SU-DHL-6 (cell line): ENCODE measurements around the gene CCDC13.

Experiments
- EZH2phosphoT487 ChIP-seq: fragments of 200-600 bp; sonication (generic), shearing (Covaris generic); conservative IDR thresholded peaks from 2 replicates; pipeline ENCODE4 v1.6.1; 2018; ENCODE audit warnings: mild to moderate bottlenecking, antibody characterized with exemption, low read length, moderate library complexity, mixed read lengths
- TF ChIP-seq, protein P1 (sequence below): fragments of 200-600 bp; sonication (generic); IDR thresholded peaks from one replicate; pipeline ENCODE4 v1.5.1; 2017; ENCODE audit warnings: antibody characterized with exemption, mild to moderate bottlenecking, low read length, moderate library complexity; ENCODE audit not compliant: insufficient read depth, poor library complexity, severe bottlenecking

DNA sequence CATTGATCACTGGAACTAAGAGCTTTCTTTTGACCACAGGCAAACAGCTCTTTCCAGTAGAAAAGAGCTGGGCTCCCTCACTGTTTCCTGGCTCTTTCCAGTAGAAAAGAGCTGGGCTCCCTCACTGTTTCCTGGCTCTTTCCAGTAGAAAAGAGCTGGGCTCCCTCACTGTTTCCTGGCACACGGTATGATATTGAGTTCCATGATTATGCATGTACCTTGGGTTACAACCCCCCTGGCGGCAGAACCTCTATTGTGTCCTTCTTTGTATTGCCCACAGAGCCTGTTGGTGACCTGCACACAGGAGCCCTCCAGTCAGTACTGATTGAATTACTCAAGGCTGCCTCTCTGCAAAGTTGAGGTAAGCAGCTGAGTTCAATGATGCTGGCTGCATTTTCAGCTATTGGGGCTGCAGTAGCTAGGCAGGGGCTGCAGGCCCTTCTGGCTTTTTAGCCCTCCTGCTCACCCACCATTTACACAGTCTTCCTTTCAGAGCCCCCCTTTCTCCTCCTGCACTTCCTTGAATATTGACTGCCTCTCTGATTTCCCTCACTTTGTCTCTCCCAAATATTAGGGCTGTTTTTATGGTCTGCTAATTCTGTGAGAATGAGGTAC is 46.4 kb upstream of the CCDC13 start:
- TF ChIP-seq, protein P1, sequence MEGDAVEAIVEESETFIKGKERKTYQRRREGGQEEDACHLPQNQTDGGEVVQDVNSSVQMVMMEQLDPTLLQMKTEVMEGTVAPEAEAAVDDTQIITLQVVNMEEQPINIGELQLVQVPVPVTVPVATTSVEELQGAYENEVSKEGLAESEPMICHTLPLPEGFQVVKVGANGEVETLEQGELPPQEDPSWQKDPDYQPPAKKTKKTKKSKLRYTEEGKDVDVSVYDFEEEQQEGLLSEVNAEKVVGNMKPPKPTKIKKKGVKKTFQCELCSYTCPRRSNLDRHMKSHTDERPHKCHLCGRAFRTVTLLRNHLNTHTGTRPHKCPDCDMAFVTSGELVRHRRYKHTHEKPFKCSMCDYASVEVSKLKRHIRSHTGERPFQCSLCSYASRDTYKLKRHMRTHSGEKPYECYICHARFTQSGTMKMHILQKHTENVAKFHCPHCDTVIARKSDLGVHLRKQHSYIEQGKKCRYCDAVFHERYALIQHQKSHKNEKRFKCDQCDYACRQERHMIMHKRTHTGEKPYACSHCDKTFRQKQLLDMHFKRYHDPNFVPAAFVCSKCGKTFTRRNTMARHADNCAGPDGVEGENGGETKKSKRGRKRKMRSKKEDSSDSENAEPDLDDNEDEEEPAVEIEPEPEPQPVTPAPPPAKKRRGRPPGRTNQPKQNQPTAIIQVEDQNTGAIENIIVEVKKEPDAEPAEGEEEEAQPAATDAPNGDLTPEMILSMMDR = no peak
- no peak for TF ChIP-seq EZH2phosphoT487
